KMS-11 (cell line): ENCODE measurements around the gene MAGOH.

Experiments used
- H2AFZ ChIP-seq: fragments of 200-600 bp; sonication (generic); 2 replicates; pipeline ENCODE4 v1.6.1; 2016; ENCODE audit warnings: antibody characterized with exemption, mixed run types, low read depth
- H3K27ac ChIP-seq: fragments of 200-600 bp; sonication (generic); 2 replicates; pipeline ENCODE4 v1.6.1; 2016; ENCODE audit warnings: mild to moderate bottlenecking, mixed run types
- H3K27me3 ChIP-seq: fragments of 200-600 bp; sonication (generic); 2 replicates; pipeline ENCODE4 v1.6.1; 2017; ENCODE audit warnings: mild to moderate bottlenecking, low read depth, mixed run types, moderate library complexity; ENCODE audit not compliant: insufficient read depth
- H3K36me3 ChIP-seq: fragments of 200-600 bp; sonication (generic); 2 replicates; pipeline ENCODE4 v1.6.1; 2017; ENCODE audit warnings: mild to moderate bottlenecking, mixed run types; ENCODE audit not compliant: insufficient read depth
- H3K4me1 ChIP-seq: fragments of 200-600 bp; sonication (generic); 2 replicates; pipeline ENCODE4 v1.6.1; 2016; ENCODE audit warnings: mild to moderate bottlenecking, low read depth, mixed run types; ENCODE audit not compliant: poor library complexity, severe bottlenecking
- H3K4me2 ChIP-seq: fragments of 200-600 bp; sonication (generic); 2 replicates; pipeline ENCODE4 v1.7.0; 2016; ENCODE audit warnings: mild to moderate bottlenecking, mixed run types
- H3K4me3 ChIP-seq: fragments of 200-600 bp; sonication (generic); IDR thresholded peaks from 2 replicates; pipeline ENCODE4 v1.6.1; 2017; ENCODE audit warnings: low read depth, low read length, mixed read lengths; ENCODE audit not compliant: insufficient read depth
- H3K79me2 ChIP-seq: fragments of 200-600 bp; sonication (generic); 2 replicates; pipeline ENCODE4 v1.6.1; 2016; ENCODE audit warnings: low read depth, mixed run types; ENCODE audit not compliant: insufficient read depth
- H3K9ac ChIP-seq: fragments of 200-600 bp; sonication (generic); 2 replicates; pipeline ENCODE4 v1.6.1; 2016; ENCODE audit warnings: mild to moderate bottlenecking, mixed run types
- H4K20me1 ChIP-seq: fragments of 200-600 bp; sonication (generic); 2 replicates; pipeline ENCODE4 v1.6.1; 2016; ENCODE audit warnings: mild to moderate bottlenecking, mixed run types; ENCODE audit not compliant: insufficient read depth
- CTCF ChIP-seq: fragments of 200-600 bp; sonication (generic); conservative IDR thresholded peaks from 2 replicates; pipeline ENCODE4 v1.6.1; 2017; ENCODE audit warnings: low read depth, mild to moderate bottlenecking, antibody characterized with exemption, low read length, moderate library complexity, mixed read lengths

Gene MAGOH

GRCh38 chr1:53273526-53273925 is 35.2 kb upstream of the MAGOH start:
- no peak overlapping the region for H3K9ac ChIP-seq
- no peak for TF ChIP-seq CTCF
- H3K27me3 ChIP-seq = no peaks in the 10 kb centered on the region
- peaks cover 15% of the 10 kb centered on the region for H3K4me1 ChIP-seq
- no peak overlapping the region for H3K4me2 ChIP-seq
- H2AFZ ChIP-seq = no peak overlapping the region
- H3K4me3 ChIP-seq = no peak overlapping the region
- no peak overlapping the region for H3K27ac ChIP-seq
- no peaks in the 10 kb centered on the region for H4K20me1 ChIP-seq
- H3K36me3 ChIP-seq = peaks cover 3% of the 10 kb centered on the region
- no peaks in the 10 kb centered on the region for H3K79me2 ChIP-seq

- no peaks in the 10 kb centered on the region for H4K20me1 ChIP-seq
- H3K4me2 ChIP-seq = no peak overlapping the region
- peaks cover 3% of the 10 kb centered on the region for H3K36me3 ChIP-seq
- no peak overlapping the region for H3K4me3 ChIP-seq
- no peaks in the 10 kb centered on the region for H3K27me3 ChIP-seq
- H3K79me2 ChIP-seq = no peaks in the 10 kb centered on the region
- H3K4me1 ChIP-seq = peaks cover 15% of the 10 kb centered on the region
- H2AFZ ChIP-seq = no peak overlapping the region
- H3K27ac ChIP-seq = no peak overlapping the region
- TF ChIP-seq CTCF = no peak
- H3K9ac ChIP-seq = no peak overlapping the region
Measured at GRCh38 chr1:53272349-53272748, 34.0 kb upstream of the MAGOH start.

GRCh38 chr1:53271446-53272090 is 33.2 kb upstream of the MAGOH start:
- Histone ChIP-seq H3K36me3 (peaks cover 3% of the 10 kb centered on the region), H3K9ac (no peak overlapping the region), H3K4me2 (no peak overlapping the region), H3K27ac (no peak overlapping the region), H2AFZ (no peak overlapping the region), H3K4me1 (peaks cover 15% of the 10 kb centered on the region), H3K79me2 (no peaks in the 10 kb centered on the region), H3K4me3 (no peak overlapping the region), H4K20me1 (no peaks in the 10 kb centered on the region), H3K27me3 (no peaks in the 10 kb centered on the region)
- TF ChIP-seq CTCF = no peak

GRCh38 chr1:53270873-53271272 is 32.6 kb upstream of the MAGOH start:
- Histone ChIP-seq H3K4me2 (no peak overlapping the region), H4K20me1 (no peaks in the 10 kb centered on the region), H2AFZ (no peak overlapping the region), H3K36me3 (peaks cover 3% of the 10 kb centered on the region), H3K9ac (no peak overlapping the region), H3K4me3 (no peak overlapping the region), H3K79me2 (no peaks in the 10 kb centered on the region), H3K27me3 (no peaks in the 10 kb centered on the region), H3K27ac (no peak overlapping the region), H3K4me1 (peaks cover 15% of the 10 kb centered on the region)
- no peak for TF ChIP-seq CTCF
